GM19043 (cell line): ENCODE results near the gene USP4.
"Not testable (repeated sequence)": the region's sequence is repeated elsewhere in the genome, so short reads cannot be mapped to it uniquely, and the experiment has no call there.

ENCODE experiments used
- ATAC-seq: cut with Tn5 transposase; IDR thresholded peaks from one replicate; pipeline ENCODE4 v1.9.1; 2021; ENCODE audit warnings: low read depth; ENCODE audit not compliant: unreplicated experiment

The USP4 gene

GRCh38 chr3:49352890-49353421, 13.1 kb upstream of the USP4 start:
- no peak for ATAC-seq

GRCh38 chr3:49352281-49352680, 12.4 kb upstream of the USP4 start:
- ATAC-seq, result no peak

DNA sequence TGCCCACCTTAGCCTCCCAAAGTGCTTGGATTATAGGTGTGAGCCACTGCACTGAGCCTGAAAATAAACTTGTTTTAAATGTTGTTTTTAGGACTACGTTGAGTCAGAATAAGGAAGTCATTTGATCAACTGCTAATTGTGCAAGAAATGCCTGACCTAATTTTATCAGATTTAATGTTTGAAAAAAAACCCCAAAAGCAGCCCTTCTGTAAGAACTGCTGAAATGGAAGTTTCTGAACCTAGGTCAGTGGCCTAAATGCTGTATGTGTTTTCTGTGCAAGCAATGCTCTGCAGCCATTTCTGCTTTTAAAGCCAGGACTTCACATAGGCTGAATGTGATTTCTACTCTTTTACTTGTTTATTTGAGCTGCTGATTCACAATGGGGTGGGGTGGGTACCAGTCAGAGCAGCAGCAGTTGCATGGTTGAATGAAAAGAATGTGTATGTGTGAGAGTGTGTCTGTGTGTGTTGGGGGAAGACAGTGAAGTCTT, 11.7 kb upstream of the USP4 start:
- ATAC-seq, result no peak

DNA sequence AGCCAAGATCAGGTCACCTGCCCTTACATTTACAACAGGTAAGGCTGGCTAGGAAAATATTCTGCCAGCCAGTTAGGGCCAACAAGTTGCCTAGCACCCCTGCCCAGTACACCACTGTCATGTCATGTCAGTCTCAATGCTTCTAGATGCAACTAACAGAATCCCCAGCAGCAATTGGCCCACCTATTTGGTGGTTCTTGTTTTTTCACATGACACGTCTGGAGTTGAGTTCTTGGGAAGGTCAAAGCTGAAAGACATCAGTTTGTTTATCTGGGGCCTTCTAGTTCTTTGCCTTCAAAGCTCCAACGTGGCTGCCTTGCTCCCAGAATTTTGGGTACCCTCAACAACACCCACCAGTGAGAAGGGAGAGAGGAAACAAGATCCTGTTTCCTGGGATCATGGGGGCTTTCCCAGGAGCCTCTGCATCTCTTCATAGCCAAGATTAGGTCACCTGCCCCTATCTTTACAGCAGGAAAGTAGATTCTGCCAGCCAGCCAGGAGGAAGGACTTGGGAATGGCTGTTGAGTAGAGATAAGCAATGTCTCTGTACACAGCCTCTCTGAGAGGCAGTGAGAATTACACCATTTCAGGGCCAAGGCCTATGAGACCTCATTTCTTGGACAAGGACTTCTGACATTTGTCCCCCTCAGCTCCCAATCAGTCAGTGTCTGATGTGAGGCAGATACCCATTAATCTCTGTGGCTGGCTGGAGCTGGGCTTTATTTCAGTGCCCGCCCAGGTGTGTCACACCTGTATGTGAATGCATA, 9.7 kb upstream of the USP4 start:
- no peak for ATAC-seq

DNA sequence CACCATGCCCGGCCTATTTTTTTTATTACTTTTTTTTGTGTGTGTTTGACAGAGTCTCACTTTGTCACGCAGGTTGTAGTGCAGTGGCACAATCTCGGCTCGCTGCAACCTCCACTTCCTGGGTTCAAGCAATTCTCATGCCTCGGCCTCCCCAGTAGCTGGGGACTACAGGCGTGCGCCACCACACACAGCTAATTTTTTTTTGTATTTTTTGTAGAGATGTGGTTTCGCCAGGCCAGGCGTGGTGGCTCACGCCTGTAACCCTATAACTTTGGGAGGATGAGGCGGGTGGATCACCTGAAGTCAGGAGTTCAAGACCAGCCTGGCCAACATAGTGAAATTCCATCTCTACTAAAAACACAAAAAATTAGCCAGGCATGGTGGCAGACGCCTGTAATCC, 8.5 kb upstream of the USP4 start:
- ATAC-seq, result not testable (repeated sequence)

- no peak for ATAC-seq
Observed at GRCh38 chr3:49346797-49347251, 7.0 kb upstream of the USP4 start.

- no peak for ATAC-seq
Observed at GRCh38 chr3:49343163-49343562, 3.3 kb upstream of the USP4 start.

GRCh38 chr3:49341996-49342395, 2.1 kb upstream of the USP4 start:
- no peak for ATAC-seq

GRCh38 chr3:49339581-49339940, 292 bp downstream of the USP4 start:
- no peak for ATAC-seq

DNA sequence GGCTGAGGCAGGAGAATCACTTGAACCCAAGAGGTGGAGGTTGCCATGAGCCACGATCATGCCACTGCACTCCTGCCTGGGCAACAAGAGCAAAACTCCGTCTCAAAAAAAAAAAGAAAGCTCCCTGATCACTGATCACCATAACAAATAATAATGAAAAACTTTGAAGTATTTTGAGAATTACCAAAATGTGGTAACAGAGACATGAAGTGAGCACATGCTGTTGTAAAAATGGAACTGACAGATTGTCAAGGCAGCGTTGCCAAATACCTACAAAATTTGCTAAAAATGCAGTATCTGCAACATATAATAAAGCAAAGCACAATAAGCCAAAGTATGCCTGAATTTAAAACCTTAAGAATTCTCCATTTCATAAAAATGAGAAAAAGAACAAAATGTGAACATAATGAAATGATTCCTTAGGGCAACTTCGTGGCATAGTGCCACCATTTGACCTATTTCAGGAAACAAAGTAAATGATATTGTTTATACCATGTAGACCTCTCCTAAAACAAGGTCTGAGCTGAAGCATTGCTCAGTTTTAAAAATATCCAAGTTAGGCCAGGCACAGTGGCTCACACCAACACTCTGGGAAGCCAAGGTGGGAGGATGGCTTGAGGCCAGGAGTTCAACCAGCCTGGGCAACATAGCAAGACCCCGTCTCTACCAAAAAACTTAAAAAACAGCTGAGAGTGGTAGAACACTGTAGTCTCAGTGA, 5.8 kb downstream of the USP4 start:
- no peak for ATAC-seq

- ATAC-seq, result no peak
Observed at GRCh38 chr3:49333091-49333490, 6.8 kb downstream of the USP4 start.

DNA sequence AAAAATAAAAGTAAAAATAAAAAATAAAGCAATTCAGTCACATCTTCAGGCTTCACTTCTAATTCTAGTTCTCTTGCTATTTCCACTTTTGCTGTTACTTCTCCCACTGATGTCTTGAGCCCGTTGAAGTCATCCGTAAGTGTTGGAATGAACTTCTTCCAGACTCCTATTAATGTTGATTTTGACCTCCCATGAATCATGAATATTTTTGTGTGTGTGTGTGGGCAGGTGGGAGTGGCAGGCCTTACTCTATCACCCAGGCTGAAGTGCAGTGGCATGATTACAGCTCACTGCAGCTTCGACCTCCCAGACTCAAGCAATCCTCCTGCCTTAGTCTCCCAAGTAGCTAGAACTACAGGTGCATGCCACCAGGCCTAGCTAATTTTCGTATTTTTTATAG, 10.7 kb downstream of the USP4 start:
- ATAC-seq, result no peak

GRCh38 chr3:49328350-49328749, 11.5 kb downstream of the USP4 start:
- not testable (repeated sequence) for ATAC-seq

- ATAC-seq, result no peak
Observed at GRCh38 chr3:49327485-49327884, 12.4 kb downstream of the USP4 start.

GRCh38 chr3:49324768-49325167, 15.1 kb downstream of the USP4 start:
- no peak for ATAC-seq

DNA sequence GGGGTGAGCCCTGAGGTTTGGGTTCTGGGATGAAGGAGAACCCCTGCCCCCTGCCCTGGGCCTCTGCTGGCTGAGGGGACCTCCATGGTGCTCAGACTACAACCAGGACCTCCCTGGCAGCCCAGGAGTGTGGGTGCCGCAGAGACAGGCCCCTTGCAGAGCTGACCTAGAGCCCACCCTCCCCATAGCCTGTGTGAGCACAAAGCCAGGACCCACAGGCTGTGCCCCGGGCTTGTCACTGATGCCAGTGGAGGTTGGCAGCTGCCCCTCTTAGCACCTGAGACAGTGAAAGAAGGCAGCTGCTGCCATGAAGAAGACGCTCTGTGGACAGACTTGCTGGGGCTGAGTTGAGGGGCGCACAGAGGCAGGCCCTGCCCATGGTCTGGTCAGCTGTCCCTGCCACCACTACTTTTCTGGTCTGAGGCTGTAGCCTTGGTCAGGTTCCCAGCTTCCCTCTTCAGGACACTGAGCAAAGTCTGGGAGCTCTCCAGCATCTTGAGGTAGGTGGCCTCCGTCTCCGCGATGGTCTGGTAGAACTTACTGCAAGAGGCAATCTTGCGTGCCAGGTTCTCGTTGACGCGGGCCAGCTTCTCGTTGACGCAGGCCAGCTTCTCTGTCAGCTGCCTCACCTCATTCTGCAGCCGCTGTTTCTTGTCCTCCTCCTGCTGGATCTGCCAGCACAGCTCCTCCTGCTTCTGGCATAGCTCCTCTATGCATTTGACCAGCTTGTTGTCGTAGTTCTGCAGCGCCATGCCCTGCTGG, 23.0 kb downstream of the USP4 start:
- ATAC-seq, result no peak

DNA sequence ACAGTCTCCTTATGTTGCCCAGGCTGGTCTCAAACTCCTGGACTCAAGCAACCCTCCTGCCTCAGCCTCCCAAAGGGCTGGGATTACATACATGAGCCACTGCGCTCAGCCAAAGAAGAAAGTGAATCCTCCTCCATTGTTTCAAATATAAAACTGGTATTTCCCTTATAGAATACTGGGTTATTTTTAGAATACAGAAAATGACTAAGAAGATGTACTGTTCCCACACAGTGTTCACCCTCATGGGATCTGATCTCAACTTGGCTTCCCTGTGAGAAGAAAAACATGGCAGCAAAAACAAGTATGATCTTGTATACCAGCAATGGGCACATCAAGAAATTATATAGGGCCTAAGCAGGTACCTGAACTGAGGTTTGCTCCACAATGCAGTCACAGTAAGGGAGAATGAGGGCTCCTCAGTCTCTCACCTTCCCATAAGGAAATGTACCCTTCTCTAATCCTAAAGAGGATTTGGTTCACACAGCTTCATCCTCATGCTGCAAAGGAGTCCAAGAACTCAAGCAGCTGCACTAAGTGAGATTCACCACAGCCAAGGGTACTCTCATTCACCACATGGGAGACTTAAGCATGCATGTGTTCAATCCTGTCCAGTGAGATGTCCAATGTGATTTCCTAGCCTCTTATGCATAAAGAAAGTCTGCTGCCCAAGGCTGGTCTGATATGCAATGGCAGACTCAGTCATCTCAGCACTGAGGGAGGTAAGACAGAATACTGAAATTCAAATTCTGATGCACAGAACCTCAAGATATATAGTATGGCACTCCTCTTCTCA, 25.8 kb downstream of the USP4 start:
- ATAC-seq, result no peak

DNA sequence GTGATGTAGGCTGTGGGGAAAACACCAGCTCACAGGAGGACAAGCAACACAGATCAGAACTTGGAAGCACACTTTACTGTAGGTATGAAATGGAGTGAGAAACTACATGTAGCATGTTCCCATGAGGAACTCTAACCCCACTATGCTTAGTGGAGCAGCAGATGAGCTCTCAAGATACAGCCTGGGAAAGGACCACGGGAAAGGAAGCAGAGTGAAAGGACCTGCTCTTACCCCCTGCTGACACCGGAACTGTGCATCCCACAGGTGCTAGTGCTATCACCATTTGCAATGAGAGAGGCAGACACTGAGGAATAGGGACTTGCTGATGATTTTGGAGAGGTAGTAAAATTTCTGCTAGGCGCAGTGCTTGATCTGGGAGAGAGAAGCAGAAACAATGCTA, 28.6 kb downstream of the USP4 start:
- ATAC-seq, result no peak

GRCh38 chr3:49310677-49311076, 29.2 kb downstream of the USP4 start:
- no peak for ATAC-seq

GRCh38 chr3:49305608-49306007, 34.2 kb downstream of the USP4 start:
- no peak for ATAC-seq
